SK-N-SH treated with all-trans-retinoic acid at 6 μM for 48 hours (cell line): ENCODE results near the gene CNPY3.

ENCODE experiments used
- ATAC-seq: fragments of 200-7000 bp; cut with Tn5 transposase; 3 replicates; pipeline ENCODE4 v1.9.1; 2020; ENCODE audit warnings: mild to moderate bottlenecking, moderate library complexity
- ARNTL ChIP-seq: fragments of 450-650 bp; formaldehyde crosslinking; IDR thresholded peaks from 2 replicates; pipeline ENCODE4 v1.5.0; 2020; ENCODE audit warnings: low read depth, mild to moderate bottlenecking, moderate library complexity, borderline replicate concordance
- CSDC2 ChIP-seq: fragments of 250-450 bp; sonication (Bioruptor Pico); IDR thresholded peaks from 2 replicates; pipeline ENCODE4 v1.5.0; 2020; ENCODE audit warnings: mild to moderate bottlenecking, moderate library complexity
- ESRRG ChIP-seq: fragments of 250-450 bp; sonication (Bioruptor Pico); IDR thresholded peaks from 2 replicates; pipeline ENCODE4 v1.6.1; 2021; ENCODE audit warnings: mild to moderate bottlenecking
- GLIS3 ChIP-seq: fragments of 250-450 bp; sonication (Bioruptor Pico); IDR thresholded peaks from 2 replicates; pipeline ENCODE4 v1.5.0; 2020; ENCODE audit warnings: mild to moderate bottlenecking, moderate library complexity
- OSR1 ChIP-seq: fragments of 250-450 bp; sonication (Bioruptor Pico); IDR thresholded peaks from 2 replicates; pipeline ENCODE4 v1.8.0; 2022; ENCODE audit warnings: moderate library complexity, mild to moderate bottlenecking, inconsistent platforms
- PPARA ChIP-seq: fragments of 250-450 bp; sonication (Bioruptor Pico); IDR thresholded peaks from 2 replicates; pipeline ENCODE4 v1.5.0; 2020; ENCODE audit warnings: mild to moderate bottlenecking, borderline replicate concordance
- RARB ChIP-seq: fragments of 250-450 bp; sonication (Bioruptor Pico); IDR thresholded peaks from 2 replicates; pipeline ENCODE4 v1.8.0; 2021; ENCODE audit warnings: mild to moderate bottlenecking, moderate library complexity
- SNAI2 ChIP-seq: fragments of 250-450 bp; sonication (Bioruptor Pico); IDR thresholded peaks from 2 replicates; pipeline ENCODE4 v1.5.0; 2020; ENCODE audit warnings: mild to moderate bottlenecking, moderate library complexity
- TCF4 ChIP-seq: fragments of 250-450 bp; sonication (Bioruptor Pico); IDR thresholded peaks from 2 replicates; pipeline ENCODE4 v1.8.0; 2021; ENCODE audit warnings: mild to moderate bottlenecking, moderate library complexity, borderline replicate concordance
- TOX ChIP-seq: fragments of 250-450 bp; sonication (Bioruptor Pico); IDR thresholded peaks from 2 replicates; pipeline ENCODE4 v1.8.0; 2021; ENCODE audit warnings: mild to moderate bottlenecking, moderate library complexity, borderline replicate concordance
- TSHZ2 ChIP-seq: fragments of 250-450 bp; sonication (Bioruptor Pico); IDR thresholded peaks from 2 replicates; pipeline ENCODE4 v1.5.0; 2020; ENCODE audit warnings: mild to moderate bottlenecking, moderate library complexity
- ZC3H10 ChIP-seq: fragments of 250-450 bp; sonication (Bioruptor Pico); IDR thresholded peaks from 2 replicates; pipeline ENCODE4 v1.5.1; 2021; ENCODE audit warnings: mild to moderate bottlenecking, moderate library complexity
- ZFP30 ChIP-seq: fragments of 450-650 bp; formaldehyde crosslinking; IDR thresholded peaks from 2 replicates; pipeline ENCODE4 v1.5.0; 2022; ENCODE audit warnings: mild to moderate bottlenecking, moderate library complexity
- ZNF565 ChIP-seq: fragments of 450-650 bp; formaldehyde crosslinking; conservative IDR thresholded peaks from 2 replicates; pipeline ENCODE4 v1.5.0; 2020; ENCODE audit warnings: low read depth, mild to moderate bottlenecking, moderate library complexity
- ZNF70 ChIP-seq: fragments of 450-650 bp; formaldehyde crosslinking; IDR thresholded peaks from 2 replicates; pipeline ENCODE4 v1.5.0; 2020; ENCODE audit warnings: mild to moderate bottlenecking, moderate library complexity
- ZNF8 ChIP-seq: fragments of 450-650 bp; formaldehyde crosslinking; IDR thresholded peaks from 2 replicates; pipeline ENCODE4 v1.5.0; 2020; ENCODE audit warnings: mild to moderate bottlenecking, moderate library complexity
- TF ChIP-seq, protein P1 (sequence below): fragments of 250-450 bp; sonication (Bioruptor Pico); IDR thresholded peaks from 2 replicates; pipeline ENCODE4 v1.8.0; 2021; ENCODE audit warnings: low read depth, mild to moderate bottlenecking, moderate library complexity, borderline replicate concordance
- TF ChIP-seq, protein P2 (sequence below): fragments of 250-450 bp; sonication (Bioruptor Pico); IDR thresholded peaks from 2 replicates; pipeline ENCODE4 v1.8.0; 2020; ENCODE audit warnings: mild to moderate bottlenecking, moderate library complexity, borderline replicate concordance
- TF ChIP-seq, protein P3 (sequence below): fragments of 250-450 bp; sonication (Bioruptor Pico); IDR thresholded peaks from 2 replicates; pipeline ENCODE4 v1.5.1; 2021; ENCODE audit warnings: mild to moderate bottlenecking, moderate library complexity
- TF ChIP-seq, protein P4 (sequence below): fragments of 250-450 bp; sonication (Bioruptor Pico); IDR thresholded peaks from 2 replicates; pipeline ENCODE4 v1.5.1; 2020; ENCODE audit warnings: low read depth, mild to moderate bottlenecking, moderate library complexity

The CNPY3 gene

DNA sequence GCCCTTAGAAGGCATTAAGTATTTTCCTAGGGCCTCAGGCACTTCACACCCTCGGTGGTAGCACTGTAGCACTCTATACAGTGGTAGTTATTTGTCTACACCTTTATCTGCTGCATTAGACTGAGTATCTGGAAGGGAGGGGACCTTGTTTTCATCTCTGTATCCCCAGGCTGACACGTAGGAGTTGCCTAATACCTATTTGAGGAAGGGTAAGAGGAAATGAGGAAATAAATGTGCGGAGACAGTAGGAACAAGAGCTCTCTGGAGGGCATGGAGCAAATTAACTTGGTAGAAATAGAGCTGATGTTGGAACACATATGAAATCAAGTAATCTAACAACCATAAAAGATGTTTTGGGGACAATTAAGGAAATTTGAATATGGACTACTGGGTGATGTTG lies 3.9 kb downstream of the CNPY3 start:
- ATAC-seq, result no peak
- TF ChIP-seq ZFP30 (CRISPR knock-in tag) (no peak), ESRRG (no peak), PPARA (no peak), CSDC2 (CRISPR knock-in tag) (no peak), ARNTL (CRISPR knock-in tag) (no peak)

DNA sequence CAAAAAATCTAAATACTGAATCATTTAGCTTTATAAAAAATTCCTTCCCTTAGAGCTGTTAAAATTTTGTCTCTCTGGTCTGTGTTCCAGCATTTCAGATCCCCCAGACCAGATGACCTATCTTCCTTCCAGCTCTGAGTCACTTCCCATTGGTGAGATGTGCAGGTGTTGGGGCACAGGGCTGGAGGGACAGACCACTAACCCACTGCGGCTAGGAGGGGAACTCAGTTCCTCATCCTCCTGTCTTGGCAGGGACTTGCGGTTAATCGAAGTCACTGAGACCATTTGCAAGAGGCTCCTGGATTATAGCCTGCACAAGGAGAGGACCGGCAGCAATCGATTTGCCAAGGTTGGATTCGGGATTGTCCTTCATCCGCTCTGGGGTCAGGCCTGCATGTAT lies 6.0 kb downstream of the CNPY3 start:
- TF ChIP-seq ZNF8, result no peak
- no peak for TF ChIP-seq ESRRG
- no peak for TF ChIP-seq OSR1 (CRISPR knock-in tag)
- no peak for TF ChIP-seq ZFP30 (CRISPR knock-in tag)
- ATAC-seq, result no peak

DNA sequence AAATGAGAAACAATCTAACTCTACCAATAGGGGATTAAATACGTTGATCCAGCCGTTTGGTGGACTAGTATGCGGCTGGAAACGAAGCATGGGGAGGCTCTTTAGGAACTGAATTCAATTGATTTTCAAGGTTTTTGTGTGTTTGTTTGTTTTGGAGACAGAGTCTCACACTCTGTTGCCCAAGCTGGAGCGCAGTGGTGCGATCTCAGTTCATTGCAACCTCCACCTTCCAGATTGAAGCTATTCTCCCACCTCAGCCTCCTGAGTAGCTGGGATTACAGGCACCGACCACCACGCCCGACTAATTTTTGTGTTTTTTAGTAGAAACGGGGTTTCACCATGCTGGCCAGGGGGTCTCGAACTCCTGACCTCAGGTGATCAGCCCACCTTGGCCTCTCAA lies 7.1 kb downstream of the CNPY3 start:
- ATAC-seq, result no peak
- no peak for TF ChIP-seq TCF4 (CRISPR knock-in tag)
- TF ChIP-seq, protein P1, sequence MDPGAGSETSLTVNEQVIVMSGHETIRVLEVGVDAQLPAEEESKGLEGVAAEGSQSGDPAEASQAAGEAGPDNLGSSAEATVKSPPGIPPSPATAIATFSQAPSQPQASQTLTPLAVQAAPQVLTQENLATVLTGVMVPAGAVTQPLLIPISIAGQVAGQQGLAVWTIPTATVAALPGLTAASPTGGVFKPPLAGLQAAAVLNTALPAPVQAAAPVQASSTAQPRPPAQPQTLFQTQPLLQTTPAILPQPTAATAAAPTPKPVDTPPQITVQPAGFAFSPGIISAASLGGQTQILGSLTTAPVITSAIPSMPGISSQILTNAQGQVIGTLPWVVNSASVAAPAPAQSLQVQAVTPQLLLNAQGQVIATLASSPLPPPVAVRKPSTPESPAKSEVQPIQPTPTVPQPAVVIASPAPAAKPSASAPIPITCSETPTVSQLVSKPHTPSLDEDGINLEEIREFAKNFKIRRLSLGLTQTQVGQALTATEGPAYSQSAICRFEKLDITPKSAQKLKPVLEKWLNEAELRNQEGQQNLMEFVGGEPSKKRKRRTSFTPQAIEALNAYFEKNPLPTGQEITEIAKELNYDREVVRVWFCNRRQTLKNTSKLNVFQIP (CRISPR knock-in tag), result no peak
- TF ChIP-seq, protein P2, sequence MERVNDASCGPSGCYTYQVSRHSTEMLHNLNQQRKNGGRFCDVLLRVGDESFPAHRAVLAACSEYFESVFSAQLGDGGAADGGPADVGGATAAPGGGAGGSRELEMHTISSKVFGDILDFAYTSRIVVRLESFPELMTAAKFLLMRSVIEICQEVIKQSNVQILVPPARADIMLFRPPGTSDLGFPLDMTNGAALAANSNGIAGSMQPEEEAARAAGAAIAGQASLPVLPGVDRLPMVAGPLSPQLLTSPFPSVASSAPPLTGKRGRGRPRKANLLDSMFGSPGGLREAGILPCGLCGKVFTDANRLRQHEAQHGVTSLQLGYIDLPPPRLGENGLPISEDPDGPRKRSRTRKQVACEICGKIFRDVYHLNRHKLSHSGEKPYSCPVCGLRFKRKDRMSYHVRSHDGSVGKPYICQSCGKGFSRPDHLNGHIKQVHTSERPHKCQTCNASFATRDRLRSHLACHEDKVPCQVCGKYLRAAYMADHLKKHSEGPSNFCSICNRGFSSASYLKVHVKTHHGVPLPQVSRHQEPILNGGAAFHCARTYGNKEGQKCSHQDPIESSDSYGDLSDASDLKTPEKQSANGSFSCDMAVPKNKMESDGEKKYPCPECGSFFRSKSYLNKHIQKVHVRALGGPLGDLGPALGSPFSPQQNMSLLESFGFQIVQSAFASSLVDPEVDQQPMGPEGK (CRISPR knock-in tag), result no peak
- TF ChIP-seq SNAI2 (CRISPR knock-in tag), result no peak
- no peak for TF ChIP-seq RARB (CRISPR knock-in tag)
- TF ChIP-seq ZC3H10 (CRISPR knock-in tag), result no peak
- TF ChIP-seq PPARA, result no peak
- no peak for TF ChIP-seq ARNTL (CRISPR knock-in tag)
- TF ChIP-seq CSDC2 (CRISPR knock-in tag), result no peak
- no peak for TF ChIP-seq ZNF8
- no peak for TF ChIP-seq ZNF70 (CRISPR knock-in tag)
- TF ChIP-seq, protein P3, sequence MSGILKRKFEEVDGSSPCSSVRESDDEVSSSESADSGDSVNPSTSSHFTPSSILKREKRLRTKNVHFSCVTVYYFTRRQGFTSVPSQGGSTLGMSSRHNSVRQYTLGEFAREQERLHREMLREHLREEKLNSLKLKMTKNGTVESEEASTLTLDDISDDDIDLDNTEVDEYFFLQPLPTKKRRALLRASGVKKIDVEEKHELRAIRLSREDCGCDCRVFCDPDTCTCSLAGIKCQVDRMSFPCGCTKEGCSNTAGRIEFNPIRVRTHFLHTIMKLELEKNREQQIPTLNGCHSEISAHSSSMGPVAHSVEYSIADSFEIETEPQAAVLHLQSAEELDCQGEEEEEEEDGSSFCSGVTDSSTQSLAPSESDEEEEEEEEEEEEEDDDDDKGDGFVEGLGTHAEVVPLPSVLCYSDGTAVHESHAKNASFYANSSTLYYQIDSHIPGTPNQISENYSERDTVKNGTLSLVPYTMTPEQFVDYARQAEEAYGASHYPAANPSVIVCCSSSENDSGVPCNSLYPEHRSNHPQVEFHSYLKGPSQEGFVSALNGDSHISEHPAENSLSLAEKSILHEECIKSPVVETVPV (CRISPR knock-in tag), result no peak
- TF ChIP-seq TSHZ2 (CRISPR knock-in tag), result no peak
- TF ChIP-seq ZNF565, result no peak
- TF ChIP-seq GLIS3 (CRISPR knock-in tag), result no peak
- no peak for TF ChIP-seq OSR1 (CRISPR knock-in tag)
- TF ChIP-seq TOX, result no peak
- TF ChIP-seq, protein P4, sequence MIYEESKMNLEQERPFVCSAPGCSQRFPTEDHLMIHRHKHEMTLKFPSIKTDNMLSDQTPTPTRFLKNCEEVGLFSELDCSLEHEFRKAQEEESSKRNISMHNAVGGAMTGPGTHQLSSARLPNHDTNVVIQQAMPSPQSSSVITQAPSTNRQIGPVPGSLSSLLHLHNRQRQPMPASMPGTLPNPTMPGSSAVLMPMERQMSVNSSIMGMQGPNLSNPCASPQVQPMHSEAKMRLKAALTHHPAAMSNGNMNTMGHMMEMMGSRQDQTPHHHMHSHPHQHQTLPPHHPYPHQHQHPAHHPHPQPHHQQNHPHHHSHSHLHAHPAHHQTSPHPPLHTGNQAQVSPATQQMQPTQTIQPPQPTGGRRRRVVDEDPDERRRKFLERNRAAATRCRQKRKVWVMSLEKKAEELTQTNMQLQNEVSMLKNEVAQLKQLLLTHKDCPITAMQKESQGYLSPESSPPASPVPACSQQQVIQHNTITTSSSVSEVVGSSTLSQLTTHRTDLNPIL (CRISPR knock-in tag), result no peak
